Activated T-cell treated with anti-CD3 and anti-CD28 coated beads, Interleukin-2, amount 50 U/mL, for 24 hours (primary cell): ENCODE measurements around the gene ENO4.

ENCODE experiments used
- DNase-seq: peaks from one replicate; pipeline ENCODE4 v3.0.0-alpha.2; 2020
- H3K27ac Mint-ChIP-seq: 2 replicates; pipeline ENCODE4 v1.8.0; 2020; ENCODE audit warnings: mild to moderate bottlenecking, mixed read lengths
- H3K27me3 Mint-ChIP-seq: 2 replicates; pipeline ENCODE4 v1.8.0; 2020; ENCODE audit warnings: mixed read lengths
- H3K36me3 Mint-ChIP-seq: 2 replicates; pipeline ENCODE4 v1.8.0; 2020; ENCODE audit warnings: low read depth, mixed read lengths
- H3K4me1 Mint-ChIP-seq: 2 replicates; pipeline ENCODE4 v1.8.0; 2020; ENCODE audit warnings: low read depth, mixed read lengths
- H3K4me3 Mint-ChIP-seq: 2 replicates; pipeline ENCODE4 v1.8.0; 2020; ENCODE audit warnings: mild to moderate bottlenecking, moderate library complexity, mixed read lengths
- H3K9me3 Mint-ChIP-seq: 2 replicates; pipeline ENCODE4 v1.8.0; 2020; ENCODE audit warnings: mixed read lengths

The ENO4 gene

DNA sequence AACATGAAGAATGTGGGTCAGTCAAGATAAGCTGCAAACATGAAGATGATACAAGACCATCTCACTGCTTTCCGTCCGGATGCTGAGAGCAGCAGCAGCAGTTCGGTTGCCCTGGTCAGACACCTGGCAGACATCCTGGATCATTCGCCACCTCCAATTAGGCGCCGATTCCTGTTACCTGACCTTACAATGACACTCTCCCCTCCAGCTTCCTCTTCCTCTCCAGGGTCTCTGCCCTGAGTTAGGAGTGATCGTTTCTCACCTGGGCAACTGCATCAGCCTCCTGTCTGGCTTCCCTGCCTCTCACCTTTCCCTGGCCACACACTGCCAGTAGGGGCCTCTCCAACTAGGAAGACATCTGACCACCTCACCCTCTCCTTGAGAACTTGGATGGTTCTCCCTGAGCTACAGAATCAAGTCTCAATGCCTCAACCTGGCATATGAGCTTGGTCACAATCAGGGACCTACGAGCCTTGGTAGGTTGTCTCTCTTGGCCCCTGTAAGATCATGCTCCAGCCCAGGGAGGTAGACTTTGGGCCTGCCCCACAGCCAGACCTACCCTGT is 31.4 kb upstream of the ENO4 start:
- Mint-ChIP-seq H3K9me3 (no peaks in the 10 kb centered on the region), H3K4me1 (no peaks in the 10 kb centered on the region), H3K36me3 (no peaks in the 10 kb centered on the region), H3K27me3 (peaks cover 36% of the 10 kb centered on the region), H3K27ac (no peak overlapping the region), H3K4me3 (no peak overlapping the region)
- DNase-seq = no peak

DNA sequence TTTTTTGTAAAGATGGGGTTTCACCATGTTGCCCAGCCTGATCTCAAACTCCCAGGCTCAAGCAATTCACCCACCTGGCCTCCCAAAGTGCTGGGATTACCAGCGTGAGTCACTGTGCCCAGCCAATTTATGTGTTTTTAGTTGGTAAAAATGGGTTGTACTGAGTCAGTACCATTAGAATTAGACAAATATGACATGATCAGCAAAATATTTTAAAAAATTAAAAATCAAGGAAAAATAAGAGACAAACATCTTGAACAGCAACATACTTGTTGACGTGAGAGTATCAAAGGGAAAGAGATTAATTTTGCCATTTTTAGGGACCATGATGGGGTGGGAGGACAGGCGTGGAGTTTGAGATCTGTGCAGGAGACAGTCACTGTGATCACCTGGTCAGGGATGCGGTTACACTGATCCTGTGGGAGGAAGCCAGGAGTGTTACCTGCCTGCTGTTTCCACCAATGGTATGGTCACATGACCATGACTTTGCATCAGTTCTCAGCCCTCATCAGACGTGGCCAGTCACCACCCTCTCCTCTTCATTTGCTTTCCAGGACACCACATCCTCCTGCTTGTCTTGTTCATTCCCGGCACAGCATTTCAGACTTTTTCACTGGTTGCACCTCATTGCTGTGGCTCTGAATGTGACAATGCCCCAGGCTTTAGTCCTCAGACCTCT is 29.2 kb upstream of the ENO4 start:
- no peaks in the 10 kb centered on the region for H3K36me3 Mint-ChIP-seq
- H3K27ac Mint-ChIP-seq = no peak overlapping the region
- H3K9me3 Mint-ChIP-seq = no peaks in the 10 kb centered on the region
- H3K4me1 Mint-ChIP-seq = no peaks in the 10 kb centered on the region
- peaks cover 41% of the 10 kb centered on the region for H3K27me3 Mint-ChIP-seq
- no peak overlapping the region for H3K4me3 Mint-ChIP-seq
- no peak for DNase-seq

DNA sequence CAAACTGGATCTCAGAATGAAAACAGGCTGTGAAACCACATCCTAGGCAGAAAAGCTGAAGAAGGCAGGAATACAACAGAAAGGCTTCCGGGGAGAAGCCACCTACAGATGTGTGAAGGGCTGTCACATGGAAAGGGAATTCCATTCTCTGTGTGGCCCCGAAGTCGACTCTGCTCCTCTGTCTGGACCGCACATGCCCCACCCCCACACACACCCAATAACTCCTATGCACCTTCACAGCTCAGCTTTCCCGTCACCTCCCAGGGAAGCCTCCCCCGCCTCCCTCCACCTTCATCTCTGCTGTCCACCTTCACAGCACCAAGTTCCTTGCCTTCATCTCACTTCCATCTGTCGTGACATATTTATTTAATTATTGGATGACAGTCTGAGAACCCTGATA is 23.4 kb upstream of the ENO4 start:
- H3K27me3 Mint-ChIP-seq = peaks cover 17% of the 10 kb centered on the region
- no peak for DNase-seq
- no peak overlapping the region for H3K4me3 Mint-ChIP-seq
- H3K4me1 Mint-ChIP-seq = no peaks in the 10 kb centered on the region
- H3K27ac Mint-ChIP-seq = no peak overlapping the region
- no peaks in the 10 kb centered on the region for H3K9me3 Mint-ChIP-seq
- no peaks in the 10 kb centered on the region for H3K36me3 Mint-ChIP-seq

DNA sequence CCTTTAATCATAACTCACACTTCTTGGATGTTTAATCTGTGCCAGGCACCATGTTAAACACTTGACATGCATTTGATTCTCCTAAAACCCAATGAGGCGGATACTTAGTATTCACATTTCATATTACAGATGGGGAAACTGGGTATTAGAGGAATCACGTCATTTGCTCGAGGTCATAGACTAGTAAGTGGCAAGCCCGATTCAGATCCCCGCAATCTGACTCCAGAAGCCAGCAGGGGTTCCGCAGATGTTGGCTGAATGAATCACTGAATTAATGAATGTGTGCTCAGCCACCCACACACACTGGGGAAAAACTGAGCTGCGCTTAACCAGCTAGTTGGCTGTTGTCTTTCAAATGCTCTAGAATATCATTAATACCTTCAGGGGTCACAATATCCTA is 22.5 kb upstream of the ENO4 start:
- H3K27me3 Mint-ChIP-seq = peaks cover 9% of the 10 kb centered on the region
- H3K27ac Mint-ChIP-seq = no peak overlapping the region
- no peaks in the 10 kb centered on the region for H3K36me3 Mint-ChIP-seq
- DNase-seq = no peak
- H3K9me3 Mint-ChIP-seq = no peaks in the 10 kb centered on the region
- no peak overlapping the region for H3K4me3 Mint-ChIP-seq
- H3K4me1 Mint-ChIP-seq = no peaks in the 10 kb centered on the region

DNA sequence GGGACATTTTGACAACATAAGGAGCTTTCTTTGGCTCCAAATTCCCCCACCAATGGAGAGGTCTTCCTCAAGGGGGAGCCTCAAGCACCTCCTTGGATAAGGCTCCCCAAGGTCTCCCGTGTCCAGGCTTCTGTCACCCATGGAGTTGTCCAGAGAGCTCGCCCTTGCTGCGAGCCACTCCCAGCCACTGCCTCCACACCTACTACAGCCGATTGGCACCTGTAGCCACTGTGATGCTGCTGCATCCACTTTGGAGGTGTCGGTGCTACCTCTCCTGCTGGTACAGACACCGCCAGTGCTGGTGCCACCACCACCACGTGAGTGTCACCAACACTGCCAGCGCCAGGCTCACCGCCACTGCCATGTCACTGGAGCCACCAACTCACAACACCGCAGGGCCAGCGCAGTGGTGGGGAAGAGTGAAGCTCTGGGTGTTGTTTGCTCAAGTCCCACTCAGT is 22.1 kb upstream of the ENO4 start:
- peaks cover 9% of the 10 kb centered on the region for H3K27me3 Mint-ChIP-seq
- H3K9me3 Mint-ChIP-seq = no peaks in the 10 kb centered on the region
- DNase-seq = no peak
- no peak overlapping the region for H3K4me3 Mint-ChIP-seq
- no peaks in the 10 kb centered on the region for H3K36me3 Mint-ChIP-seq
- no peak overlapping the region for H3K27ac Mint-ChIP-seq
- H3K4me1 Mint-ChIP-seq = no peaks in the 10 kb centered on the region

DNA sequence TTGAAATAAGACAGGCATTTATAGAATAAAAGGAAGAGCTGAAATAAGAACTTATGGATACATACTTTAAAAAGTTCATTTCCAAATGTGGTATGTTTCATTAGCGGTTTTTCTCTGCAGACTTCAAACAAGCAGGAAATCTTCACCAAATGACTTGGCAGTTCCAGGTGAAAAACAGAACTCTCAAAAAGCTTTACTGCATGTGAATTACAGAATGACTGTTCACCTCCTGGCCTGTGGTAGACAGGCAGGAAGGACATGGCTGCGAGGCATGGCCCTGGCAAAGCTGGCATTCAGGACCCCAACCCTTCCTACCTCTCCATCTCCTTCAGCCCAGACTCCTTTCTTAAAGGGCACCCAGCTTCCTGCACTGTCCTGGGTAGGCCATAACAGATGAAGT is 21.2 kb upstream of the ENO4 start:
- H3K4me1 Mint-ChIP-seq = no peaks in the 10 kb centered on the region
- DNase-seq = no peak
- no peaks in the 10 kb centered on the region for H3K9me3 Mint-ChIP-seq
- peaks cover 11% of the 10 kb centered on the region for H3K27me3 Mint-ChIP-seq
- H3K4me3 Mint-ChIP-seq = no peak overlapping the region
- no peaks in the 10 kb centered on the region for H3K36me3 Mint-ChIP-seq
- no peak overlapping the region for H3K27ac Mint-ChIP-seq

DNA sequence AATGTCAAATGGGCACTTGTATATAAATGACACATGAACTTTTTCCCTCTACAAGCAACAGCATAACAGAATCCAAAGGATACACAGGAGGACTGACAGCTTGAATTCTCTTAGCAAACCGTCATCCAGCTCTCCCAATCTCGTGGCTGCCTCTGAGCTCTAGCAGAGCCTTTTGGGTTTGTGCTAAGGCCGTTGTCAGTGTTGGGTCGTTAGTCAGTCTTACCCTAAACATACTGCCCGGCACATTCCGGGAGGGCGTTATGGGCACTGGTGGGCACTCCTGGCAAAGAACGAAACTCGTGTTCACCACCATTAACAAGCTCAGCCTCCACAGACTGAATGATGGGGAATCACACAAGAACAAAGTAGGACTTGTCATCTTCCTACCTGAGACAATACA is 19.6 kb upstream of the ENO4 start:
- no peaks in the 10 kb centered on the region for H3K36me3 Mint-ChIP-seq
- H3K4me3 Mint-ChIP-seq = no peak overlapping the region
- no peaks in the 10 kb centered on the region for H3K4me1 Mint-ChIP-seq
- H3K9me3 Mint-ChIP-seq = no peaks in the 10 kb centered on the region
- DNase-seq = no peak
- peaks cover 7% of the 10 kb centered on the region for H3K27me3 Mint-ChIP-seq
- no peak overlapping the region for H3K27ac Mint-ChIP-seq

DNA sequence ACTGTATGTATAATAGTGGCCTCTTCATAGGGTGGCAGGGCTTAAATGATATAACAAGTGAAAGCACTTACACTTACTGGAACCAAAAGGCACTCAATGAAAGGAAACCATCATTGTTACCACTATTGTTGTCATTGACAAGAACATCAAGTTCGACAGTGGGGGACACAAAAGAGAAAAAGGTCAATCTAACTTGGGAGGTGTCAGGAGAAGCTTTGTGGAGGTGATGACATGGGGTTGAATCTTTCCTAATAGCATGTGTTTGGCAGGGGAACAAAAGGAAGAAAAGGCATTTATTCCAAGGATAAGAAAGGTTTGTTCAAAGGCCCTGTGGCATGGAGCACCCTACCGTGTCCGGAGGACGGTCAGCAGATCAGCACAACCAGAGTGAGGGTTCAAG is 18.2 kb upstream of the ENO4 start:
- H3K4me1 Mint-ChIP-seq = no peaks in the 10 kb centered on the region
- peaks cover 7% of the 10 kb centered on the region for H3K27me3 Mint-ChIP-seq
- H3K4me3 Mint-ChIP-seq = no peak overlapping the region
- H3K36me3 Mint-ChIP-seq = no peaks in the 10 kb centered on the region
- no peak overlapping the region for H3K27ac Mint-ChIP-seq
- DNase-seq = no peak
- no peaks in the 10 kb centered on the region for H3K9me3 Mint-ChIP-seq

DNA sequence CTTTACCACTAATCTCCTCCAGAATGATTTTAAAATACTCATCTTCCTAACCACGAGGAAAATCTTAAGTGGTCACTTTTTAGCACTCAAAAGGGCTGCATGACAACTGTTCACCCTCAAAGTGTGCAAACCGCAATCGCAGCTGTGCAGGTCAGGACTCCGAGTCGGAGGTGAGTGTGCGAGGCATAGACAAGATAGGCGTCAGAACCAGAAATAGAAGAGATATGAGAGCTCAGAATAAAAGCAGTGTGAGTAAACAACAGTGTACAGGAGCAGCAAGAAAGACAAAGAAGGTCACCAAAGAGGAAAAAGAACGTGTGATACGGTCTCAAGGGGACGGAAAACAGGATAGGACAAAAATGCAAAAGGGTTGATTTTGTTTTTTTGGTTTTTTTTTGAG is 17.5 kb upstream of the ENO4 start:
- no peaks in the 10 kb centered on the region for H3K36me3 Mint-ChIP-seq
- H3K27ac Mint-ChIP-seq = no peak overlapping the region
- no peaks in the 10 kb centered on the region for H3K4me1 Mint-ChIP-seq
- H3K27me3 Mint-ChIP-seq = peaks cover 9% of the 10 kb centered on the region
- no peak overlapping the region for H3K4me3 Mint-ChIP-seq
- no peak for DNase-seq
- H3K9me3 Mint-ChIP-seq = no peaks in the 10 kb centered on the region

DNA sequence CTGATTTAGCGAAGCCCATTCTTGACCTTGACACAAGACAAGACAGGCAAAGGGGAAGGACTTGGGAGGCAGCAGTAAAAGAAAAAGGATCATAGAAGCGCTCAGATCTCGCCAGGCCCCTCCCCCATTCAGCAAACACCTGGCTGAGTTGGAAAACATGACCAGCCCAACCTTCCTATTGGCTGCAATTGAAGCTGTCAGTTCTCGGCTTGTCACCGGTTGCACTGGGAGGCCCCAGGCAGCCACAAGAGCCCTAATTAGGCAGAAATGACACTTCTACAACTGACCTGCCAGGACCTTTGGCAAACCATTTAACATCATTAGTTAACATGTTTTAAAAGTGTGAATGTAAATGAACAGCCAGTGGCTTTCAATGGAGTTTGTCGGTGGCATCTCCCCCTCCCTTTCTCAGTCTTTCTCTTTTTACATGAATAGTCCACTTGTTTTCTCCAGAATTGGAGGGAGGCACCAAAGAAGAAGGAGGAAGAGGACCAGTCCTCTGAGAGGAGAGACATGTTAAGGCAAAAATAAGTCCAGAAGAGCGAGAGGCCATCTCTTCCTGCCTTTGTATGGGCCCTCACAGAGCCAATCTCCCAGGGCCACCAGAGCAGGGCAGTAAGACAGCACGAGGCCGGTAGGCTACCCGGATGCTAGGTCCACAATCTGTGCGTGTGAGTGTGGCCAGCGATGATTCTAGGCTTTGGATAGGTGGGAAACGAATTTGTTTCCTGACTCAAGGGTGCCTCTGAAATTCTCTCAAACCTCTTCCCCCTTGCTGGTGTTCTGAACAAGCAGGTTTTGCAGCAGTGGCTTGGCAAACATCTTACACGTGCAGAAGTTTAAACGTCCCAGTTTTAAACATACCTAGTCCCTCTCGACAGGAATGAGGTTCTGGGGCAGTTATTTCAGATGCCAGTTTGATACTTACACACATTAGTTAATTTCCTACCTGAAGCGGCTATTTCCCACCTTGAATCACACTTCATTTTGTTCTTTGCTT is 15.0 kb upstream of the ENO4 start:
- Mint-ChIP-seq H3K4me1 (no peaks in the 10 kb centered on the region), H3K36me3 (no peaks in the 10 kb centered on the region), H3K27me3 (peaks cover 11% of the 10 kb centered on the region), H3K4me3 (no peak overlapping the region), H3K9me3 (no peaks in the 10 kb centered on the region), H3K27ac (no peak overlapping the region)
- DNase-seq = no peak

DNA sequence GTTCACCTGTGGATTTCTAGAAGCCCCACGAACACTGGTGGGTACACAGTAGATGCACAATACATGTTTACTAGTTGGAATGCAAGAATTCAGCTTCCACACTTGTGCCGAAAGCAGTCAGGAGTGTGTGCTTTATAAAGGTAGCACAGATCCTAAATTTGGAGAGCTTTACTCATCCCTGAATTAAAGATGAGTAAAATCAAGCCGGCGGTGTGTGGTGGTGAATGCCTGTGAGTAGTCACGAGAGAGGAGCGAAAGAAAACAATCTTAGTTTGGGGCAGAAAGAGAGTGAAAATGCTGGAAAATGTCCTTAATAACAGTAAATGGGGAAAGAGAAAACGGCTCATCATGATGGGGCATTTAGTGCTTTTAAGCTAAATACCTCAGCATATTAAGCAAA is 13.6 kb upstream of the ENO4 start:
- DNase-seq = no peak
- Mint-ChIP-seq H3K27me3 (peaks cover 9% of the 10 kb centered on the region), H3K4me3 (no peak overlapping the region), H3K4me1 (no peaks in the 10 kb centered on the region), H3K27ac (no peak overlapping the region), H3K9me3 (no peaks in the 10 kb centered on the region), H3K36me3 (no peaks in the 10 kb centered on the region)

DNA sequence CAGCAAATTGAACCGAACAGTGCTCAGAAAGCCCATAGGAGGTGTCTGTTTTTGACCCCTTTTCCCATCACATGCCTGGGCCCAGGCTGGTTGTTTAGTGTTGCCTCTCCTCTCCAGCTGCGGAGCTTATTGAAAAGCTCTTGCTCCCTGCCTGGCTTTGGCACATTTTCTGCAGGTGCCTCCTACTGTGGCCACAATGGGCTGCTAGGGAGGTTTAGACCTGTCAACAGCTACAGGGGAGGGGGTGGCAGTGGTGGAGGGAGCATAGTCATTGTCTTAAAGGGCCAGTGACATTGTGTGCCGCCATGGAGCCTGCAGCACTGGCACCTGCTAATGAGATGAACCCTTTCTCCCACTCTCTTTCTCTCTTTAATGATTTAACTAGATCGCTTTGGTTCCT is 13.2 kb upstream of the ENO4 start:
- no peaks in the 10 kb centered on the region for H3K36me3 Mint-ChIP-seq
- no peaks in the 10 kb centered on the region for H3K4me1 Mint-ChIP-seq
- H3K27me3 Mint-ChIP-seq = peaks cover 9% of the 10 kb centered on the region
- no peak overlapping the region for H3K27ac Mint-ChIP-seq
- H3K4me3 Mint-ChIP-seq = no peak overlapping the region
- H3K9me3 Mint-ChIP-seq = no peaks in the 10 kb centered on the region
- no peak for DNase-seq

DNA sequence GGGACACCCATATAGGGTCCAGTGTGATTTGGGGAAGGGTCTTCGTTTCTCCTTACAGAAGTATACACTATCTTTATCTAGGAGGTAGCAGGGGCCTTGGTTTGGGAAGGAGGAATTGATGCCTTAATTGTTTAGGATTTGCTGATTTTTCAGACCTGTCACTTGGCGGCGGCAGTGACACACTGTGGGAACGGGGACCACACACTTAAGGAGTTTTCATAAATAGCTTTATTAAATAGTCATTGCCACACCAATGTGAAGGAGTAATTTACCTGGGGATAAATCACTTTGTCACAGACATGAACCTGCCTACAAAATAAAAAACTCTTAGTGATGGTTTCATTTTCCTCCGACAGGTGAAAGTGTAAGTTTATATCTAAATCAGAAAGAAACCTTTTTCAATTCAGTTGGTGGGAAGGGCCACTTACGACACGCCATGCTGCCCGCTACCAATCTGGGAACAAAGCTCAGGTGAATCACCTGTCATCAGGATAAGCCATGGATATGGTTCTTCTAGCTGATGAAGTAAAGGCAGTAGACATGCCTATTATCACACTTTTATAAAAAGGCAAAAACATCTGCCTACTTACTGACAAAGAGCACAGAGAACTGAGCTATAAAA is 12.3 kb upstream of the ENO4 start:
- Mint-ChIP-seq H3K9me3 (no peaks in the 10 kb centered on the region), H3K4me1 (no peaks in the 10 kb centered on the region), H3K4me3 (no peak overlapping the region), H3K36me3 (no peaks in the 10 kb centered on the region), H3K27me3 (peaks cover 9% of the 10 kb centered on the region), H3K27ac (no peak overlapping the region)
- DNase-seq = no peak

DNA sequence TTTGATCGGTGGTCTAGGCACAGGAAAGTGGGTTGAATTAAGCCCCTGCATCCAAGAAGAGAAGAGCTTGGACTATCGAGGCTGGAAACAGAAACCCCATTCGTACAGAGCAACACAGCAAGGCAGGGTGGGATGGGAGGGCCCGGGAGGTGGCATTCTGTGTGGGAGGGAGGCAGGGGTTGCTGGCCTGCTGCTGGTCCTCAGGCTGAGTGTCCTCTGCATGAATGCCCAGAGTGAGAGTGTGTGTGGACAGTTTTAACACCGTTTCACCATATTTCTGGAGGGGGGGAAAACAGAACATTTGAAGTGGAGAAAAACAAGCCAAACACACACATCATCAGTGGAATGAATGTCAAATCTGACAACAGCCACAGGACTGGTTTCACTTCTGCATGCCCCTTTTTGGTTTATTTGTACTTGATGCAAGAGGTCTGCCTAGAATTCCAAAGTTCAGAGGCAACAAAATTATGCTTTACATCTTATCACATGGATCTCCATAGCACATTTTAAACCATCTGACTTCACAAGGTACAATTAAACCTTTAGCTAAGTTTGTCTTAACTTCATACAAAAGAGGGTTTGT is 11.1 kb upstream of the ENO4 start:
- H3K36me3 Mint-ChIP-seq = no peaks in the 10 kb centered on the region
- no peak overlapping the region for H3K27ac Mint-ChIP-seq
- no peaks in the 10 kb centered on the region for H3K4me1 Mint-ChIP-seq
- DNase-seq = no peak
- H3K9me3 Mint-ChIP-seq = no peaks in the 10 kb centered on the region
- peaks cover 6% of the 10 kb centered on the region for H3K27me3 Mint-ChIP-seq
- H3K4me3 Mint-ChIP-seq = no peak overlapping the region
